ENCODE results near the gene OVAAL.
"Not testable (repeated sequence)": the region's sequence is repeated elsewhere in the genome, so short reads cannot be mapped to it uniquely, and the experiment has no call there.

OVAAL gene

GRCh38 chr1:180540697-180541594 lies 17.8 kb upstream of the OVAAL start:
- DNase-seq = no peak

- no peak for DNase-seq
Measured at GRCh38 chr1:180542113-180542837, 16.5 kb upstream of the OVAAL start.

GRCh38 chr1:180542838-180543145 lies 16.0 kb upstream of the OVAAL start:
- no peak for DNase-seq

DNA sequence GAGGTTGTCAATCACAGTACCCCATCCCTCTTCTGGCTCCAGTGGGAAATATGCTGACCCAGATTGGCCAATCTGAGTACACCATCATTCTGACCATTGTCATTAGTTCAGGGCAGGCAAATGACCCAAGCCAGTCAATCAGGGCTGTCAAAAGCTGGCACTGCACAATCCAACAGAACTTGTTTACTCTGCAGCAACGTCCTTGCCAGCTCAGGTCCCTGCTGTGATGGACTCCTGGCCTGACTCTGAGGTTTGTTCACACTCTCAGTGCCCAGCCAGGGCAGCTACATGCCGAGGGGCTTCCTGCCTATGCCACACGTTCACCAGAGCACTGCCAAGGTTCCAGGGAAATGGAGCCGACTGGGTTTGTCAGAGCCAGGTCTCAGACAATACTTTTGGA lies 14.7 kb upstream of the OVAAL start:
- no peak for DNase-seq

- DNase-seq = no peak
Measured at GRCh38 chr1:180545991-180546390, 12.8 kb upstream of the OVAAL start.

DNA sequence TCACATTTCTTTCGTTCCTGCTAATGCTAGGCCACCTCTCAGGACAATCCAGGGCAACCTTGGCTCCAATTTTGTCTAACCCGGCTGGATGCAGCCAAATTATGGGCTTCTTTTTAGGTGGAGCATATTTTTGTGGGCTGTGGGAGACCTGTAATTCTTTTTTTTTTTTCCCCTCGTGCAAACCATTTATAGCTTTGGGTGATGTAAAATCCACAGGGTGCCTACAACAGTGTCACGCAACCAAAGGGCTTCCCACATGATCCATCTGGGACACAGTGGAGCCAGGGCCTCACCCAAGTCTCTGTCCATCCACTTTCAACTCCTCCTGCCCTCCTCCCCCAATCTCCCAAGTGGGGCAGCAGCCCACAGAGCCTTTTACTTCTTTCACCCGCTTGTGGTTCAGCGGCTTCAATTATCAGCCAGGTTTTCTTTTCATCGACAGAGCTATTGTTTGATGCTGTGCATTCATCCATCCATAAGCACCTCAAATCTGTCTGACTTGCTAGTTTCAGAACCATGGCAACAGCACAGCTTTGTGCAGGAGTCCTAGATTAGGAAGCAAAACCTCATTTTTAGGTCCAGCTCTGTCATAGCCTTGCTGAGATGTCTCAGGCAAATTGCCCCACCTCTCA lies 10.0 kb upstream of the OVAAL start:
- peak; percentile 66 for DNase-seq

GRCh38 chr1:180549770-180550169 lies 9.0 kb upstream of the OVAAL start:
- not testable (repeated sequence) for DNase-seq

GRCh38 chr1:180550241-180550640 lies 8.5 kb upstream of the OVAAL start:
- no peak for DNase-seq

DNA sequence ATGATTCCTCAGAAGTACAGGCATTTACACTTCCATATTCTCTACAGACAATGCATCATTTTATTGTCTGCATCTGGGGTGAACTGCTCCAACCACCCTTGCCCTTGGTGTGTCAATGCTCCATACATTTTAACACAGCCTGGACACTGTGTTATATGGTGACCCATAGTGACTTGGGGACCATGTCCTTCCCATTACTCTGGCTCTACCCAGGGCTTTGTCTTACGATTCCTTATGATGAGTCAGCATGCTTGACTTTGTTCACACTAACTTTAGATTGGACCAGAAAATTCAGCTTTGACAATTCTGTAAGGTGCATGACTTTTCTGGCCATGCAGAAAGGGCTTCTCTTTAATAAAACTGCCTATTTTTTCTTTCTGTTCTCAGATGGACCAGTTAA lies 6.8 kb upstream of the OVAAL start:
- DNase-seq = no peak

DNA sequence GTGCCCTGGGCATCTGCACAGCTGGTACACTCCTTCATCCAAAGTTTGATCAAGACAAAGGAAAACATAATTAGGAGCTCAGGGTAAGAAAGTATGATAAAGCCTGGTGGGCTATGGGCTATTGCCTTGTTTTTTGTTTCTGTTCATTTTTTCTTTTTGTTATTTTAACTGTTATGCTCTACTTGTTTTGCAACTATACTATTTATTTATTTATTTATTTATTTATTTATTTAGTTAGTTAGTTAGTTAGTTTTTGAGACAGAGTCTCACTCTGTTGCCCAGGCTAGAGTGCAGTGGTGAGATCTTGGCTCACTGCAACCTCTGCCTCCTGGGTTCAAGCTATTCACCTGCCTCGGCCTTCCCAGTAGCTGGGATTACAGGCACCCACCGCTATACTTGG lies 5.7 kb upstream of the OVAAL start:
- DNase-seq = not testable (repeated sequence)

GRCh38 chr1:180555411-180555810 lies 3.4 kb upstream of the OVAAL start:
- no peak for DNase-seq

DNA sequence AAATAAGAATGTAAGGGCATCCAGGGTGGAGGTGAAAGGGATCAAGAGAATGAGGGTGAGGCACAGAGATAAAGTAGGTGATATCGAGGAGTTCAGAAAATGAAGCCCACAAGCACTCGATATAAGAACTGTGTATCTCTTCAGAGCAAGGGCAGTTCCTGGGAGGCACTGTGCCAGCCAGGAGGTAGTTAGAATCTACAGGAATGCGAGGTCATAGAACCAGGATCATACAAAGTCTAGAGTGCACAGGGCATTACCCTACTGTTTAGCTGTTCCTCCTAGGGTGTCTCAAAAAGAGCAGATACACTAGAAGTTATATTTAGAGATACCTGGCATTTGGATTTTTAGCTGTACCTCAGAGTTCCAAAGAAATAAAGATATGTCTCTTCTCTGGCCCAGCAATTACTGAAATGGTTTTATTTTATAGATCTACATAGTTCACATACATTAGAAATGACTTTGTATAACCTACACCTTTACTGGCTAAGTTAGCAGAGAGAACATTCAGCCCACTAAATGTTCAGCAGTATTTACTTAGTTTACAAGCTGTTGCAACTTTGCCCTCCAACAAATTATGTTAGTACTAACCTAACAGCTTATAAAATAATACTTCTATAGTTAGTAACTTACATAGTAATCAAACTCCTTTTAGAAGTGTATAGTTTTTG lies 1.6 kb downstream of the OVAAL start:
- DNase-seq = no peak

- DNase-seq = no peak
Measured at GRCh38 chr1:180560868-180561600, 2.3 kb downstream of the OVAAL start.

DNA sequence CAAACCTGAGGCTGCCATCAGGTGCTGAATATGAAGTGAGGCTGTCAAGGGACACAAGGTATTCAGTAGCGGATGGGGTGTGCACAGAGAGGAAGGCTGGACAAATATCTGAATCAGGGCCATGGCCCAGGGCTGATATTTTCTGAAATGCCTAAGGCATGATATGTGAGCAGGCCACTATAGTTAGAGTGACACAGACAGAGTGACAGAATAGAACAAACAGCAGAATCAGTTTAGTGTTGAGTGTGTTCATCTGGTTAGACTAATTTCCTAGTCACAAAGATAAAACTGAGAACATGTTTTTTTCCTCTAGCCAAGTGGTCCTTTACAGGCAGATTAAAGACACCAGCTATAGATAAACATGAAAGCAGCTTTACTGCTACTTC lies 3.9 kb downstream of the OVAAL start:
- DNase-seq = no peak

- DNase-seq = no peak
Measured at GRCh38 chr1:180563026-180563827, 4.5 kb downstream of the OVAAL start.

DNA sequence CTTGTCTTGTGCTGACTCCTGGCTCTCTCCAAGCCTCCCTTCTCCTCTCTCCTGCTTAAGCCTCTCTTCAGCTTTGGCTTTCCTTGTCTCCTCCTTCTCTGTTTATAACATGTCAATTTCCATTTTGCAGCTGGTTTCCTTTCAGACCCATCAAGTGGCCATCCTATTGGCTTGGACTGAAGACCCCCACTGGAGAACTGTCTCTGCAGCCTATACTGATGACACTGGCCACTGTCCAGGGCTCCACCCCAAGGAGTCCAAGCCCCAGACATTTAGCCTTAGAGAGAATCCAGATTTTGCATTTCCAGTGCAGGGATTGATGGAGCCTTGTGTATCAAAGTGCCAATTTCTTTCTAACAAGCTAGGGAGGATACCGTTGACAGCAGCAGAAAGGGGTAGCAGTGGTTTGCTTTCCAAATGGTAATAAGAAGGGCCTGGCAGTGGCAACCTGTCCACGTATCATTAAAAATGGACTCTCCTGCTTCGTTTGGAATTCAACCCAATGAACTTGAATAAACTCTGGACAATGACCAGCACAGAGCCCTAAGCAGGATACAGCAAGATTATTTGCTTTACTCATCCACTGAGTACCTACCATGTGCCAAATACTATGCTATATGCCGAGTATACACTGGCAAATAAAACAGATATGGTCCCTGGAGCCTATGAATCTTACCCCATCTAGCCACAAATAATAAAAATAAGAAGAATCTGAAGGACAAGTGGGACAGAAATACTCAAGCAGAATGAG lies 6.5 kb downstream of the OVAAL start:
- no peak for DNase-seq

DNA sequence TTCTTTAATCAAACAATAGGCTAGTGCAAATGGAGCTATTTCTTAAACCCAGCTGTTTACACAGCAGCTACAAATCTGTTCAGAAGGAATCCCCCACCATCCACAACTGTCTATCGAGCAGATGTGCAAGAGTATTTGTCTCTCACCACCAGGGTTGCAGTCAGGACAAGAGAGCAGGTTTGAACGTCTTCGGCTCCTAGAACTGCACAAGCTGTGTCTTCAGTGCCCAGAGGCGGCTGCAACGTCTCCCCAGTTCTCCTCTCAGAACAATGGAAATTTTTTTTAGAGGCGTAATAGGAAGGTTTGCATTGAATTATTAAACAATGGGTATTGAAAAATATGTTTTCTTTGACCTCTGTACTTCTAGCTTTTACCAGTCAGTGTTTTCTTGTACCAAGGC lies 7.3 kb downstream of the OVAAL start:
- no peak for DNase-seq

DNA sequence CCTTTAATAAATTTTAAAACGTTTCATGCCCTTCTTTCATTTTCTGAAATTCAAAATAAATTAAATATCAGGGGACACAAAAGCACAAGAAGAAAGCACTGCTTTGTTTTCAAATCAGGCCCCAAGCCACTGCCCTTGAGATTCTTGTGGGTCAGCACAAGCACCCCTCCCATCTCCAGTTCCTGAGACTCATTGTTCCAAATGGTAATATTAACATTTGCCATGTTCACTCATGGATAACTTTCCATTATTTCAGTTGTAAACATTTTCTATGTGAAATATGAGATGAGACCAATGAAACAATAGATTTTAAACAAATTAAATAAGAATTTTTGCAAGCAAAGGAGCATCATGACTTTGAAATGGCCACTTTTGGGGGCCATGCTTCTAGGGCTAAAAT lies 7.7 kb downstream of the OVAAL start:
- no peak for DNase-seq

DNA sequence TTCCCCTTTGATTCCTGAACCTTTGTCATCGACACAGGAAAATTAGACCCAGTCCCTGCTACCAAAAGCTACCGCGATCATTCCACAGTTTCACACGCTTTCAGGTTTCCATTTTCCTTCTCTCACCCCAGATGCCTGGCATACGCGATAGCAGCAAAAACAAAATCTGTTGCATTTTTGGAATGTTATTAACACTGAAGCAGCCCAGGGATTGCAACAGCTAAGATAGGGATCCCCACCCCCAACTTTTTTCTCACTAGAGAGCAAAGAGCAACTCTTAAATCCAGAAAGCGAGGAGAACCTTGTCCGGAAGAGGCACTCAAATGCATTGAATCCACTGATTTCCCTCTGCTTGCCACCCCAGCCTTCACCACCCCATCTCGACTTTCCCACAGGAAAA lies 8.9 kb downstream of the OVAAL start:
- DNase-seq = no peak

GRCh38 chr1:180568184-180568583 lies 9.4 kb downstream of the OVAAL start:
- DNase-seq = no peak

Data from NCI-H2107 (cell line).